Measurements from ENCODE around the gene EPM2A.

DNA sequence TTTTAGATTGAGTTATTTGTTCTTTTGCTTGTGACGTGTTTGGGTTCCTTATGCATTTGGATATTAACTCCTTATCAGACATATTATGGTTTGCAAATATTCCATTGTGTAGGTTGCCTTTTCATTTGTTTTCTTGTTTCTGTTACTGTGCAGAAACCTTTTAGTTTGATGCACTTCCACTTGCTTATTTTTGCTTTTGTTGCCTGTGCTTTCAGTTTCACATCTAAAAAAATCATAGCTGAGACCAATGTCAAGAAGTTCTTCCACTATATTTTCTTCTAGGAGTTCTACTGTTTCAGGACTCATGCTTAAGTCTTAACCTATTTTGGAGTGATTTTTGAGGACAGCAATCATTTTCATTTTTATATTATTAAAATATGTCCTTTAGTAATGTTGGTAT lies 113.5 kb downstream of the EPM2A start:
- TF ChIP-seq SMAD1 (IDR thresholded peaks at IDR 0.05; ENCODE audit: low read depth, partially characterized antibody) (no peak), POLR2A (IDR thresholded peaks at IDR 0.05; ENCODE audit: low read depth, low read length) (no peak), REST (IDR thresholded peaks at IDR 0.05; ENCODE audit: low read depth, low read length) (no peak), RAD21 (IDR thresholded peaks at IDR 0.05; ENCODE audit: insufficient read depth, low read depth, low read length) (no peak), RELA (IDR thresholded peaks at IDR 0.05; ENCODE audit: borderline replicate concordance, partially characterized antibody) (no peak), EP300 (IDR thresholded peaks at IDR 0.05; ENCODE audit: borderline replicate concordance in 1 of 2, control insufficient read depth in 1 of 2, low read depth in 2 of 2, low read length in 2 of 2) (no peak), ELK1 (IDR thresholded peaks at IDR 0.05; ENCODE audit: low read depth, low read length) (no peak)
- TF ChIP-seq, protein P1, sequence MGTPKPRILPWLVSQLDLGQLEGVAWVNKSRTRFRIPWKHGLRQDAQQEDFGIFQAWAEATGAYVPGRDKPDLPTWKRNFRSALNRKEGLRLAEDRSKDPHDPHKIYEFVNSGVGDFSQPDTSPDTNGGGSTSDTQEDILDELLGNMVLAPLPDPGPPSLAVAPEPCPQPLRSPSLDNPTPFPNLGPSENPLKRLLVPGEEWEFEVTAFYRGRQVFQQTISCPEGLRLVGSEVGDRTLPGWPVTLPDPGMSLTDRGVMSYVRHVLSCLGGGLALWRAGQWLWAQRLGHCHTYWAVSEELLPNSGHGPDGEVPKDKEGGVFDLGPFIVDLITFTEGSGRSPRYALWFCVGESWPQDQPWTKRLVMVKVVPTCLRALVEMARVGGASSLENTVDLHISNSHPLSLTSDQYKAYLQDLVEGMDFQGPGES (IDR thresholded peaks at IDR 0.05) = no peak
- TF ChIP-seq, protein P2, sequence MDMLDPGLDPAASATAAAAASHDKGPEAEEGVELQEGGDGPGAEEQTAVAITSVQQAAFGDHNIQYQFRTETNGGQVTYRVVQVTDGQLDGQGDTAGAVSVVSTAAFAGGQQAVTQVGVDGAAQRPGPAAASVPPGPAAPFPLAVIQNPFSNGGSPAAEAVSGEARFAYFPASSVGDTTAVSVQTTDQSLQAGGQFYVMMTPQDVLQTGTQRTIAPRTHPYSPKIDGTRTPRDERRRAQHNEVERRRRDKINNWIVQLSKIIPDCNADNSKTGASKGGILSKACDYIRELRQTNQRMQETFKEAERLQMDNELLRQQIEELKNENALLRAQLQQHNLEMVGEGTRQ (IDR thresholded peaks at IDR 0.05; ENCODE audit: borderline replicate concordance, low read depth, low read length) = no peak
- TF ChIP-seq, protein P3, sequence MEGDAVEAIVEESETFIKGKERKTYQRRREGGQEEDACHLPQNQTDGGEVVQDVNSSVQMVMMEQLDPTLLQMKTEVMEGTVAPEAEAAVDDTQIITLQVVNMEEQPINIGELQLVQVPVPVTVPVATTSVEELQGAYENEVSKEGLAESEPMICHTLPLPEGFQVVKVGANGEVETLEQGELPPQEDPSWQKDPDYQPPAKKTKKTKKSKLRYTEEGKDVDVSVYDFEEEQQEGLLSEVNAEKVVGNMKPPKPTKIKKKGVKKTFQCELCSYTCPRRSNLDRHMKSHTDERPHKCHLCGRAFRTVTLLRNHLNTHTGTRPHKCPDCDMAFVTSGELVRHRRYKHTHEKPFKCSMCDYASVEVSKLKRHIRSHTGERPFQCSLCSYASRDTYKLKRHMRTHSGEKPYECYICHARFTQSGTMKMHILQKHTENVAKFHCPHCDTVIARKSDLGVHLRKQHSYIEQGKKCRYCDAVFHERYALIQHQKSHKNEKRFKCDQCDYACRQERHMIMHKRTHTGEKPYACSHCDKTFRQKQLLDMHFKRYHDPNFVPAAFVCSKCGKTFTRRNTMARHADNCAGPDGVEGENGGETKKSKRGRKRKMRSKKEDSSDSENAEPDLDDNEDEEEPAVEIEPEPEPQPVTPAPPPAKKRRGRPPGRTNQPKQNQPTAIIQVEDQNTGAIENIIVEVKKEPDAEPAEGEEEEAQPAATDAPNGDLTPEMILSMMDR (IDR thresholded peaks at IDR 0.05 in 2 of 3, conservative IDR thresholded peaks at IDR 0.05 in 1 of 3; ENCODE audit: control insufficient read depth in 2 of 3, extremely low read depth in 1 of 3, insufficient read depth in 1 of 3, low read depth in 3 of 3, low read length in 3 of 3) = no peak
